ENCODE data around the gene PRR29.

PRR29 gene

GRCh38 chr17:64001763-64002529, 3.8 kb downstream of the PRR29 start:
- peak; percentile 33 for DNase-seq (ENCODE audit: low spot score)
- no peak for TF ChIP-seq CTCF (IDR thresholded peaks at IDR 0.05; ENCODE audit: borderline replicate concordance, control extremely low read depth, extremely low read depth, insufficient read depth, missing control alignments)
- in situ Hi-C loops (cut with MboI; ENCODE audit: low sequenced_read_pairs, unreplicated experiment): no loop called here

- in situ Hi-C loops (cut with MboI; ENCODE audit: low sequenced_read_pairs, unreplicated experiment): no loop called here
- DNase-seq (ENCODE audit: low spot score): peak; percentile 15
- TF ChIP-seq CTCF (IDR thresholded peaks at IDR 0.05; ENCODE audit: borderline replicate concordance, control extremely low read depth, extremely low read depth, insufficient read depth, missing control alignments): no peak
These were observed 4.7 kb downstream of the PRR29 start for GRCh38 chr17:64002658-64003525.

- in situ Hi-C loops (cut with MboI; ENCODE audit: low sequenced_read_pairs, unreplicated experiment): no loop called here
- peak; percentile 17 for DNase-seq (ENCODE audit: low spot score)
- no peak for TF ChIP-seq CTCF (IDR thresholded peaks at IDR 0.05; ENCODE audit: borderline replicate concordance, control extremely low read depth, extremely low read depth, insufficient read depth, missing control alignments)
These were observed 5.5 kb downstream of the PRR29 start for GRCh38 chr17:64003526-64004121.

- peak; percentile 12 for DNase-seq (ENCODE audit: low spot score)
- in situ Hi-C loops (cut with MboI; ENCODE audit: low sequenced_read_pairs, unreplicated experiment): no loop called here
- no peak for TF ChIP-seq CTCF (IDR thresholded peaks at IDR 0.05; ENCODE audit: borderline replicate concordance, control extremely low read depth, extremely low read depth, insufficient read depth, missing control alignments)
These were observed 6.1 kb downstream of the PRR29 start for GRCh38 chr17:64004218-64004770.

- peak; percentile 14 for DNase-seq (ENCODE audit: low spot score)
- in situ Hi-C loops (cut with MboI; ENCODE audit: low sequenced_read_pairs, unreplicated experiment): no loop called here
- TF ChIP-seq CTCF (IDR thresholded peaks at IDR 0.05; ENCODE audit: borderline replicate concordance, control extremely low read depth, extremely low read depth, insufficient read depth, missing control alignments): no peak
These were observed 7.0 kb downstream of the PRR29 start for GRCh38 chr17:64004903-64005733.
